Uterus (tissue), 4 donors: ENCODE results near the gene ULBP3. TPM values are rescaled to one million over a fixed set of nuclear protein-coding genes. Genes with fewer than 3 reads are reported as not detected.

ENCODE experiments used
- DNase-seq, 2 donors: peaks; one replicate each; pipeline ENCODE4 v3.0.0-alpha.2; 2019 to 2020
- H3K27ac ChIP-seq, 2 donors: fragments of 200-600 bp; sonication (generic); 1 replicate in 1 of 2; 2 replicates in 1 of 2; pipeline ENCODE4 v1.5.1; 2016 to 2018
- H3K27me3 ChIP-seq, 2 donors: fragments of 200-600 bp; sonication (generic); one replicate each; pipeline ENCODE4 v1.5.1; 2018 to 2019; ENCODE audit warnings: control low read depth in 1 of 2
- H3K36me3 ChIP-seq, 2 donors: fragments of 200-600 bp; sonication (generic); one replicate each; pipeline ENCODE4 v1.5.1; 2019; ENCODE audit warnings: control low read depth in 1 of 2
- H3K4me1 ChIP-seq, 2 donors: fragments of 200-600 bp; sonication (generic); one replicate each; pipeline ENCODE4 v1.5.1; 2018 to 2019; ENCODE audit warnings: control low read depth in 1 of 2
- H3K4me3 ChIP-seq, 2 donors: fragments of 200-600 bp; sonication (generic); 1 replicate in 1 of 2; 2 replicates in 1 of 2; pipeline ENCODE4 v1.5.1; 2018 to 2019; ENCODE audit warnings: mild to moderate bottlenecking in 1 of 2
- H3K9me3 ChIP-seq, 2 donors: fragments of 200-600 bp; sonication (generic); one replicate each; pipeline ENCODE4 v1.5.1; 2019; ENCODE audit warnings: control low read depth in 1 of 2
- POLR2A ChIP-seq, 2 donors: fragments of 450-650 bp; IDR thresholded peaks; one replicate each; pipeline ENCODE4 v1.6.1; 2016; ENCODE audit warnings: antibody characterized with exemption in 2 of 2, mild to moderate bottlenecking in 1 of 2, moderate library complexity in 1 of 2
- intact Hi-C: fragments of 100-400 bp; cut with DNase I; formaldehyde crosslinking; loops from one replicate; pipeline ENCODE4 v1.15.1; 2023; ENCODE audit warnings: low total_unique reads
- total RNA-seq, 4 donors: library from RNA; depleted of rRNA in 3 of 4; stranded (reverse); fragments of >200 nt in 3 of 4; gene quantifications; one replicate each; pipeline versions ENCODE4 v1.1.0 to v1.2.4, GENCODE V29; 2014 to 2023
- TF ChIP-seq, protein P1 (sequence below), 4 experiments: fragments of 200-600 bp in 2 of 4; fragments of 450-650 bp in 2 of 4; sonication (generic) in 2 of 4; IDR thresholded peaks; one replicate each; pipeline ENCODE4 v1.5.1; 2016 to 2019; ENCODE audit warnings: antibody characterized with exemption in 4 of 4, mild to moderate bottlenecking in 2 of 4, moderate library complexity in 1 of 4
- donor health status: DM: yes; HTN: yes; CAD: no.

The ULBP3 gene
- total RNA-seq, 4 donors from 2014 or later: 0.61 to 2.9 TPM; not detected in 2

DNA sequence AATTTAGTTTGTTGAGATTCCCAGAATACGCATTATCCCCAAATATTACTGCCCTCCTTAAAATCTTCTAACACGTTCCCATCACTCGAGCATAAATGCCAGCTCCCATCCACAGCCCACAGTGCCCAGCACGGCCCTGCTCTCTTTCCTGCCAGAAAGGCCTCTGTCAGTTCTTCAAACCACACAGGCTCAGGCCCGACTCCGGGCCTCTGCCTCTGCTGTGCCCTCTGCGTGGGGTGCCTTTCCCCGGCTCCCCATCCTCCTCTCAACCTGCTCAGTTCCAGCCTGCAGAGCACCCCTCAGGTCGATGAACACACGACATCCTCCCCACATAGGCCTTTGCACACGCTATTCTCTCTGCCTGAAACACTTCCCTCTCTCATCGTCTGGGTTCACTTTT lies 12.8 kb downstream of the ULBP3 start:
- intact Hi-C loops: no loop called here
- DNase-seq: no peak
- Histone ChIP-seq H3K4me3 (no peak overlapping the region), H3K36me3 (no peaks in the 10 kb centered on the region), H3K9me3 (no peaks in the 10 kb centered on the region), H3K27me3 (peaks cover 0 to 6% of the 10 kb centered on the region in 2 donors), H3K27ac (no peak overlapping the region), H3K4me1 (no peaks in the 10 kb centered on the region)
- TF ChIP-seq, protein P1, sequence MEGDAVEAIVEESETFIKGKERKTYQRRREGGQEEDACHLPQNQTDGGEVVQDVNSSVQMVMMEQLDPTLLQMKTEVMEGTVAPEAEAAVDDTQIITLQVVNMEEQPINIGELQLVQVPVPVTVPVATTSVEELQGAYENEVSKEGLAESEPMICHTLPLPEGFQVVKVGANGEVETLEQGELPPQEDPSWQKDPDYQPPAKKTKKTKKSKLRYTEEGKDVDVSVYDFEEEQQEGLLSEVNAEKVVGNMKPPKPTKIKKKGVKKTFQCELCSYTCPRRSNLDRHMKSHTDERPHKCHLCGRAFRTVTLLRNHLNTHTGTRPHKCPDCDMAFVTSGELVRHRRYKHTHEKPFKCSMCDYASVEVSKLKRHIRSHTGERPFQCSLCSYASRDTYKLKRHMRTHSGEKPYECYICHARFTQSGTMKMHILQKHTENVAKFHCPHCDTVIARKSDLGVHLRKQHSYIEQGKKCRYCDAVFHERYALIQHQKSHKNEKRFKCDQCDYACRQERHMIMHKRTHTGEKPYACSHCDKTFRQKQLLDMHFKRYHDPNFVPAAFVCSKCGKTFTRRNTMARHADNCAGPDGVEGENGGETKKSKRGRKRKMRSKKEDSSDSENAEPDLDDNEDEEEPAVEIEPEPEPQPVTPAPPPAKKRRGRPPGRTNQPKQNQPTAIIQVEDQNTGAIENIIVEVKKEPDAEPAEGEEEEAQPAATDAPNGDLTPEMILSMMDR (IDR thresholded peaks at IDR 0.05): no peak
- TF ChIP-seq POLR2A (IDR thresholded peaks at IDR 0.05): no peak

DNA sequence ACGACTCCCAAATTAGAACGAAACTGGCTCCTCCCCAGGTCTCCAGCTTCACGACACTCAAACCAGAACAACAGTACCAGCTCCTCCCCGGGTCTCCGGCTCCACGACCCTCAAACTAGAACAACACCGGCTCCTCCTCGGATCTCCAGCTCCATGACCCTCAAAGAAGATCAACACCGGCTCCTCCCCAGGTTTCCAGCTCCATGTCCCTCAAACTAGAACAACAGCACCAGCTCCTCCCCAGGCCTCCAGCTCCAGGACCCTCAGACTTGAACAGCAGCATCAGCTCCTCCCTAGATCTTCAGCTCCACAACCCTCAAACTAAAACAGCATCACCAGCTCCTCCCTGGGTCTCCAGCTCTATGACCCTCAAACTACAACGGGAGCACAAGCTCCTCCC lies 13.8 kb downstream of the ULBP3 start:
- TF ChIP-seq, protein P1 (IDR thresholded peaks at IDR 0.05): no peak
- TF ChIP-seq POLR2A (IDR thresholded peaks at IDR 0.05): no peak
- H3K9me3 ChIP-seq: no peaks in the 10 kb centered on the region
- H3K36me3 ChIP-seq: no peaks in the 10 kb centered on the region
- peaks cover 0 to 6% of the 10 kb centered on the region in 2 donors for H3K27me3 ChIP-seq
- no peak overlapping the region for H3K4me3 ChIP-seq
- no peak for DNase-seq
- no peaks in the 10 kb centered on the region for H3K4me1 ChIP-seq
- intact Hi-C loops: no loop called here
- H3K27ac ChIP-seq: no peak overlapping the region

DNA sequence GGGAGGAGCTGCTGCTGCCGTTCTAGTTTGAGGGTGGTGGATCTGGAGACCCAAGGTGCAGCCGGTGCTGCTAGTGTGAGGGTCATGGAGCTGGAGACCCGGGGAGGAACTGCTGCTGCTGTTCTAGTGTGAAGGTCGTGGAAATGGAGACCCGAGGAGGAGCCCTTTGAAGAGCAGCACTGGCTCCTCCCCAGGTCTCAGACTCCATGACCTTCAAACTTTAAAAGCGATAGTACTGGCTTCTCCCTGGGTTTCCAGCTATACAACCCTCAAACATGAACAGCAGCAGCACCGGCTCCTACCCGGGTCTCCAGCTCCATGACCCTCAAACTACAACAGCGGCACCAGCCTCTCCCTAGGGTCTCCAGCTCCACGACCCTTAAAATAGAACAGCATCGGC lies 15.5 kb downstream of the ULBP3 start:
- Histone ChIP-seq H3K36me3 (no peaks in the 10 kb centered on the region), H3K4me1 (no peaks in the 10 kb centered on the region), H3K4me3 (no peak overlapping the region), H3K9me3 (no peaks in the 10 kb centered on the region), H3K27me3 (peaks cover 0 to 6% of the 10 kb centered on the region in 2 donors), H3K27ac (no peak overlapping the region)
- TF ChIP-seq POLR2A (IDR thresholded peaks at IDR 0.05): no peak
- TF ChIP-seq, protein P1 (IDR thresholded peaks at IDR 0.05): no peak
- DNase-seq: no peak
- intact Hi-C loops: no loop called here

DNA sequence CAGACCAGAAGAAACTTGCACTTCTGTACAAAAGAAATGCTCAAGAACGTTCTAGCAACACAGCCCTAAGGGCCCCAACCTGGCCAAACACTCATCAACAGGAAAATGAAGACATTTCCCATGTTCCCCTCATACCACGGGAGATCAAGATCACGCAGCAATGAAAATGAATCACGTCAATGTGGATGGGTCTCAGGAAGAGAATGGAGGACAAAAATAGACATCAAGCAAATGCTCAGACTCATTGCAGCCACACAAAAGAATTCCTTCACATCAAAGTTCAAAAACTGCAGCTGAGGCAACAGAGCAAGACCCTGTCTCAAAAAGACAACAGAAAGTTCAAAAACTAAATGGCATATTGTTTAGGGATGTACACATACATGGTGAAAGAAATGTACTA lies 18.1 kb downstream of the ULBP3 start:
- Histone ChIP-seq H3K4me3 (no peak overlapping the region), H3K36me3 (no peaks in the 10 kb centered on the region), H3K4me1 (no peaks in the 10 kb centered on the region), H3K27me3 (peaks cover 0 to 6% of the 10 kb centered on the region in 2 donors), H3K9me3 (no peaks in the 10 kb centered on the region), H3K27ac (no peak overlapping the region)
- no peak for DNase-seq
- intact Hi-C loops: no loop called here
- no peak for TF ChIP-seq POLR2A (IDR thresholded peaks at IDR 0.05)
- TF ChIP-seq, protein P1 (IDR thresholded peaks at IDR 0.05): no peak

DNA sequence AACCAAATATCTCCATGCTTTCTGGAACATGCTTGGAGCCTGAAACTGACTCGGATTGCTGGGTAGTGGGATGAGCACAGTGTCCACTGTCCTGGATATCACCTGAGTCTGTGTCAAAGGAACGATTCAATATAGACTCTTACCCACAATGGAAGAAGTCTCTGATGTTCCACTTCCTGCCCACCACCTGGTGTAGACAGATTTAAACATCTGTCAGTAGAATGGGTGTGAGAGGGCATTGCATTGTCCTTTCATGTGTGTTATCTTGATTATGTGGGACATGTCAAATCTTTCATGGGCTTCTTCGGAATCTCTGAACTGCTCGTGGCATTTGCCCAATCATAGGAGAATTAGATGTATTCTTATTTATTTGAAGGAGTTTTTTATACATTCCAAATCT lies 20.8 kb downstream of the ULBP3 start:
- Histone ChIP-seq H3K9me3 (no peaks in the 10 kb centered on the region), H3K27ac (no peak overlapping the region), H3K4me3 (no peak overlapping the region), H3K36me3 (no peaks in the 10 kb centered on the region), H3K4me1 (no peaks in the 10 kb centered on the region), H3K27me3 (peaks cover 0 to 6% of the 10 kb centered on the region in 2 donors)
- no peak for TF ChIP-seq POLR2A (IDR thresholded peaks at IDR 0.05)
- TF ChIP-seq, protein P1 (IDR thresholded peaks at IDR 0.05): no peak
- intact Hi-C loops: no loop called here
- DNase-seq: no peak
